Stimulated activated CD4-positive, alpha-beta T cell treated with anti-CD3 and anti-CD28 coated beads, Interleukin-1b, Interleukin-23, amount 100 ng/mL, for 48 hours (primary cell): ENCODE data around the gene SMURF2.
A peak's percentile ranks its signal among the peaks of the same experiment; 100 is the strongest.
"Not testable (repeated sequence)": the region's sequence is repeated elsewhere in the genome, so short reads cannot be mapped to it uniquely, and the experiment has no call there.

Experiments used
- DNase-seq: peaks from one replicate; pipeline ENCODE4 v3.0.0-alpha.2; 2020

SMURF2 gene

GRCh38 chr17:64664299-64664981 is 2.3 kb upstream of the SMURF2 start:
- DNase-seq, result not testable (repeated sequence)

- DNase-seq, result not testable (repeated sequence)
These were observed 1.7 kb upstream of the SMURF2 start for GRCh38 chr17:64663836-64664235.

- no peak for DNase-seq
These were observed 764 bp upstream of the SMURF2 start for GRCh38 chr17:64662774-64663367.

GRCh38 chr17:64661726-64661975 is 456 bp downstream of the SMURF2 start:
- DNase-seq, result no peak

GRCh38 chr17:64660978-64661725 is 955 bp downstream of the SMURF2 start:
- peak; percentile 12 for DNase-seq

- DNase-seq, result not testable (repeated sequence)
These were observed 1.7 kb downstream of the SMURF2 start for GRCh38 chr17:64660195-64660977.

- DNase-seq, result no peak
These were observed 3.2 kb downstream of the SMURF2 start for GRCh38 chr17:64658931-64659330.

- no peak for DNase-seq
These were observed 4.4 kb downstream of the SMURF2 start for GRCh38 chr17:64657610-64658125.

- no peak for DNase-seq
These were observed 6.4 kb downstream of the SMURF2 start for GRCh38 chr17:64655704-64656103.

GRCh38 chr17:64653985-64654355 is 8.1 kb downstream of the SMURF2 start:
- DNase-seq, result no peak

GRCh38 chr17:64653325-64653984 is 8.7 kb downstream of the SMURF2 start:
- no peak for DNase-seq

GRCh38 chr17:64651889-64652288 is 10.2 kb downstream of the SMURF2 start:
- no peak for DNase-seq

GRCh38 chr17:64648234-64648633 is 13.9 kb downstream of the SMURF2 start:
- no peak for DNase-seq

- DNase-seq, result no peak
These were observed 14.3 kb downstream of the SMURF2 start for GRCh38 chr17:64647817-64648216.

GRCh38 chr17:64639516-64639915 is 22.6 kb downstream of the SMURF2 start:
- no peak for DNase-seq

- no peak for DNase-seq
These were observed 23.4 kb downstream of the SMURF2 start for GRCh38 chr17:64638552-64639203.

GRCh38 chr17:64635647-64636305 is 26.3 kb downstream of the SMURF2 start:
- DNase-seq, result peak; percentile 15

- DNase-seq, result no peak
These were observed 27.9 kb downstream of the SMURF2 start for GRCh38 chr17:64634218-64634617.

GRCh38 chr17:64632606-64633005 is 29.5 kb downstream of the SMURF2 start:
- DNase-seq, result no peak

GRCh38 chr17:64632194-64632593 is 29.9 kb downstream of the SMURF2 start:
- DNase-seq, result no peak
